Tibial nerve (tissue), 4 donors: ENCODE data around the gene CLCN7.

Experiments
- CTCF ChIP-seq, 5 experiments: fragments of 200-600 bp in 3 of 5; fragments of 450-650 bp in 2 of 5; sonication (generic) in 3 of 5; IDR thresholded peaks; one replicate each; pipeline ENCODE4 v1.5.1; 2016 to 2019; ENCODE audit warnings: antibody characterized with exemption in 5 of 5, mild to moderate bottlenecking in 3 of 5, moderate library complexity in 2 of 5
- EP300 ChIP-seq, 2 donors: sonication (generic); formaldehyde crosslinking; IDR thresholded peaks; one replicate each; pipeline ENCODE4 v1.6.1; 2017; ENCODE audit warnings: antibody characterized with exemption in 2 of 2, mild to moderate bottlenecking in 1 of 2
- POLR2A ChIP-seq, 2 donors: fragments of 450-650 bp; IDR thresholded peaks; one replicate each; pipeline ENCODE4 v1.6.1; 2017; ENCODE audit warnings: antibody characterized with exemption in 2 of 2, mild to moderate bottlenecking in 2 of 2, moderate library complexity in 2 of 2

GRCh38 chr16:1445518-1446203, 29.2 kb downstream of the CLCN7 start:
- TF ChIP-seq CTCF (IDR thresholded peaks at IDR 0.05) (no peak), POLR2A (IDR thresholded peaks at IDR 0.05) (no peak), EP300 (IDR thresholded peaks at IDR 0.05) (no peak)
